HL-60 (cell line): ENCODE data around the gene TLE7.

Experiments used
- DNase-seq, 2 experiments: peaks; one replicate each; pipeline ENCODE4 v3.0.0-alpha.2; 2010 to 2020; ENCODE audit warnings: low read depth in 1 of 2, low spot score in 1 of 2
- H3K27ac ChIP-seq: fragments of 250-450 bp; sonication (Bioruptor Pico); replicated peaks from 2 replicates; pipeline ENCODE4 v1.5.1; 2020; ENCODE audit warnings: mild to moderate bottlenecking, moderate library complexity
- H3K27me3 ChIP-seq: fragments of 250-450 bp; sonication (Bioruptor Pico); 2 replicates; pipeline ENCODE4 v1.5.1; 2021; ENCODE audit warnings: mild to moderate bottlenecking, moderate library complexity; ENCODE audit not compliant: insufficient read depth, poor library complexity, severe bottlenecking
- H3K4me3 ChIP-seq: replicated peaks from 2 replicates; pipeline ENCODE4 v1.5.1; 2011; ENCODE audit warnings: mild to moderate bottlenecking, control low read depth, low read length; ENCODE audit not compliant: insufficient read depth
- CTCF ChIP-seq: IDR thresholded peaks from one replicate; pipeline ENCODE4 v1.5.1; 2011; ENCODE audit warnings: low read length, control low read depth, inconsistent platforms; ENCODE audit not compliant: insufficient read depth
- GABPA ChIP-seq: IDR thresholded peaks from 2 replicates; pipeline ENCODE4 v1.6.1; 2012; ENCODE audit warnings: low read depth
- POLR2AphosphoS5 ChIP-seq: IDR thresholded peaks from 2 replicates; pipeline ENCODE4 v1.6.1; 2012; ENCODE audit warnings: low read depth
- REST ChIP-seq: IDR thresholded peaks from 2 replicates; pipeline ENCODE4 v1.6.1; 2012; ENCODE audit warnings: low read depth; ENCODE audit not compliant: insufficient replicate concordance
- SPI1 ChIP-seq: IDR thresholded peaks from 2 replicates; pipeline ENCODE4 v1.6.1; 2012; ENCODE audit warnings: low read depth, mild to moderate bottlenecking, borderline replicate concordance

TLE7 gene

GRCh38 chr16:71473891-71474290, 32.0 kb upstream of the TLE7 start:
- Histone ChIP-seq H3K4me3 (no peak overlapping the region), H3K27me3 (no peaks in the 10 kb centered on the region), H3K27ac (no peak overlapping the region)
- TF ChIP-seq GABPA (no peak), SPI1 (no peak), REST (no peak), POLR2AphosphoS5 (no peak), CTCF (no peak)
- no peak for DNase-seq

- no peak overlapping the region for H3K4me3 ChIP-seq
- H3K27me3 ChIP-seq = no peaks in the 10 kb centered on the region
- TF ChIP-seq REST (no peak), GABPA (no peak), CTCF (no peak), SPI1 (no peak), POLR2AphosphoS5 (no peak)
- H3K27ac ChIP-seq = no peak overlapping the region
- no peak for DNase-seq
Observed at GRCh38 chr16:71472931-71473330, 31.1 kb upstream of the TLE7 start.

- no peak overlapping the region for H3K27ac ChIP-seq
- H3K4me3 ChIP-seq = no peak overlapping the region
- H3K27me3 ChIP-seq = no peaks in the 10 kb centered on the region
- DNase-seq = no peak
- no peak for TF ChIP-seq GABPA
- no peak for TF ChIP-seq REST
- TF ChIP-seq SPI1 = no peak
Observed at GRCh38 chr16:71472051-71472450, 30.2 kb upstream of the TLE7 start.

GRCh38 chr16:71467810-71468209, 26.0 kb upstream of the TLE7 start:
- DNase-seq = no peak
- TF ChIP-seq POLR2AphosphoS5 = no peak
- peak; percentile 98 for TF ChIP-seq REST
- no peak for TF ChIP-seq GABPA
- TF ChIP-seq SPI1 = no peak
- TF ChIP-seq CTCF = no peak
- no peak overlapping the region for H3K4me3 ChIP-seq

More at GRCh38 chr16:71467810-71468209, 26.0 kb upstream of the TLE7 start:
- H3K27me3 ChIP-seq = no peaks in the 10 kb centered on the region
- no peak overlapping the region for H3K27ac ChIP-seq
